Measurements from ENCODE around the gene NLE1. TPM values are rescaled to one million over a fixed set of nuclear protein-coding genes. Genes with fewer than 3 reads are reported as not detected.
"Not testable (repeated sequence)": the region's sequence is repeated elsewhere in the genome, so short reads cannot be mapped to it uniquely, and the experiment has no call there.

NLE1 gene
- total RNA-seq, 4 donors from 2014 or later, result 9.6 to 16.1 (median 13.8) TPM

DNA sequence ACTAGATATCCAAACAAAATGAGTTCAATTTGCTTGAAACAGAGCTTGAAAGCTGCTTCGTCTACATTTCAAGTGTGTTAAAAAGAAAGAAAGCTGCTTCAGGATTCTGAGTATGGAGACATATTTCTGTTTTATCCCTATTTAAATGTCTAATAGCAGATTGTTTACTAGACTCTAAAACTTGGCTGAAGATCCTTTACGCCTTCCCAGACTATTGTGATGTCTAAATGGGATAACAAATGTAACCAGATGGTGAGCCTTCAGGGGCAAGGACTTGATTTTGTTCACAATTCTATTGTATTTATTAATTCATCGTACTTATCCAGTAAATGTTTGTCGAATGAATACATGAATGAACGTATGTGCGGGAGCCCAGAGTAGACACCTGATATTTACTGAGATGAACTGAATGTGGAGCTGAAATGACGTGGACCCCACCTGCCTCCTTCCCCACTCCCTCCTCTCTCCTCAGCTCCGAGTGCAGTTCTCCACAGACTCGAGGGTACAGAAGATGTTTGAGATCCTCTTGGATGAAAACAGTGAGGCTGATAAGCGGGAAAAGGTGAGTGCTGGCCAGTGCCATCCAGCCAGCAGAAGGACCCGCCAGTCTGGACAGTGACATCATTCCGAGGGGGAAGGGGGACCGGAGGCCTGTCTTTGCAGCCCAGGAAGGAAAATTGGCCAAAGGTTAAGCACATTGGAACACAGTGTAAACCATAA is 10.5 kb upstream of the NLE1 start:
- peaks cover 0 to 2% (median 0%) of the 10 kb centered on the region in 4 donors for H3K27me3 ChIP-seq
- H3K36me3 ChIP-seq, result peaks cover 0 to 37% (median 0%) of the 10 kb centered on the region in 4 donors
- H3K9me3 ChIP-seq, result no peaks in the 10 kb centered on the region
- no peak overlapping the region for H3K27ac ChIP-seq (replicated peaks in 1 of 4)
- 59% methylated on average over 13 of the region's 13 CpGs for WGBS
- H3K4me1 ChIP-seq, result peaks cover 0 to 4% (median 0%) of the 10 kb centered on the region in 4 donors
- intact Hi-C loops (cut with DNase I), result loop anchor here (10.0 kb wide), 1 partner anchor 62 kb away; no protein-coding TSS in a partner anchor
- DNase-seq (ENCODE audit: extremely low spot score), result no peak
- H3K4me3 ChIP-seq, result no peak overlapping the region
- TF ChIP-seq POLR2A (IDR thresholded peaks at IDR 0.05; ENCODE audit: low read depth) (no peak), CTCF (IDR thresholded peaks at IDR 0.05) (no peak), EP300 (IDR thresholded peaks at IDR 0.05) (no peak), POLR2AphosphoS5 (IDR thresholded peaks at IDR 0.05) (no peak)

DNA sequence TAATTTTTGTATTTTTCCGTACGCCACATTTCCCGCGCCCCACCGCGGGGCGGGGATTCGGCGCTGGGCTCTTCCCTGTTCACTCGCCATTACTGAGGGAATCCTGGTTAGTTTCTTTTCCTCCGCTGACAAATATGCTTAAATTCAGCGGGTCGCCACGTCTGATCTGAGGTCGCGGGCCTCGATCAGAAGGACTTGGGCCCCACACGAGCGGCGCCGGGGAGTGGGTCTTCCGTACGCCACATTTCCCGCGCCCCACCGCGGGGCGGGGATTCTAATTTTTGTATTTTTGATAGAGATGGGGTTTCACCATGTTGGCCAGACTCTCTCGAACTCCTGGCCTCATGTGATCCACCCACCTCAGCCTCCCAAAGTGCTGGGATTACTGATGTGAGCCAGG is 9.0 kb upstream of the NLE1 start:
- not testable (repeated sequence) for H3K27ac ChIP-seq (replicated peaks in 1 of 4); H3K4me1 ChIP-seq; DNase-seq (ENCODE audit: extremely low spot score); H3K9me3 ChIP-seq; H3K4me3 ChIP-seq; H3K27me3 ChIP-seq
- 95% methylated on average over 29 of the region's 29 CpGs for WGBS
- peaks cover 0 to 37% (median 0%) of the 10 kb centered on the region in 4 donors for H3K36me3 ChIP-seq
- intact Hi-C loops (cut with DNase I), result loop anchor here (10.0 kb wide), 1 partner anchor 64 kb away; no protein-coding TSS in a partner anchor

DNA sequence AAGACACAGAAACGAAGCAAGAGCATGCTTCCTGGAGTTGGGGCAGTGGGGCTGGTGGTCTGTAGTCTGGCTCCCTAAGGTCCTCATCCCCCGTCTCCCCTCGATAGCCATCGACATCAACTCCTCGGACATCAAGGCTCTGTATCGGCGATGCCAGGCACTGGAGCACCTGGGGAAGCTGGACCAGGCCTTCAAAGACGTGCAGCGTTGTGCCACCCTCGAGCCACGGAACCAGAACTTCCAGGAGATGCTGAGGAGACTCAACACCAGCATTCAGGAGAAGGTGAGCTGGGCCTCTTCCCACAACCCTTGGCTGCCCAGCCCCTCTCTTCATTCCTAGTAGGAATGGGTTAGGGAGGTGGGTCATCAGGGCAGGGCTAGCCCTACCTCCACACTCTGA is 7.8 kb upstream of the NLE1 start:
- DNase-seq (ENCODE audit: extremely low spot score), result no peak
- intact Hi-C loops (cut with DNase I), result loop anchor here (10.0 kb wide), 1 partner anchor 65 kb away; no protein-coding TSS in a partner anchor
- H3K4me1 ChIP-seq, result peaks cover 0 to 4% (median 0%) of the 10 kb centered on the region in 4 donors
- peaks cover 0 to 3% (median 0%) of the 10 kb centered on the region in 4 donors for H3K27me3 ChIP-seq
- no peak overlapping the region for H3K4me3 ChIP-seq
- WGBS, result 94% methylated on average over 3 of the region's 11 CpGs
- no peaks in the 10 kb centered on the region for H3K9me3 ChIP-seq
- no peak overlapping the region for H3K27ac ChIP-seq (replicated peaks in 1 of 4)
- peaks cover 0 to 27% (median 0%) of the 10 kb centered on the region in 4 donors for H3K36me3 ChIP-seq
- TF ChIP-seq POLR2AphosphoS5 (IDR thresholded peaks at IDR 0.05) (no peak), EP300 (IDR thresholded peaks at IDR 0.05) (no peak), POLR2A (IDR thresholded peaks at IDR 0.05; ENCODE audit: low read depth) (no peak), CTCF (IDR thresholded peaks at IDR 0.05) (no peak)

- H3K27me3 ChIP-seq, result peaks cover 0 to 3% (median 0%) of the 10 kb centered on the region in 4 donors
These were observed 6.0 kb upstream of the NLE1 start for GRCh38 chr17:35148144-35148543.

More at GRCh38 chr17:35148144-35148543, 6.0 kb upstream of the NLE1 start:
- Histone ChIP-seq H3K4me3 (no peak overlapping the region), H3K9me3 (no peaks in the 10 kb centered on the region), H3K27ac (replicated peaks in 1 of 4) (no peak overlapping the region), H3K4me1 (peaks cover 0 to 4% (median 0%) of the 10 kb centered on the region in 4 donors), H3K36me3 (peaks cover 0 to 12% (median 0%) of the 10 kb centered on the region in 4 donors)
- intact Hi-C loops (cut with DNase I), result no loop called here
- WGBS, result 72% methylated on average over 8 of the region's 9 CpGs
- TF ChIP-seq EP300 (IDR thresholded peaks at IDR 0.05) (no peak), CTCF (IDR thresholded peaks at IDR 0.05) (no peak), POLR2A (IDR thresholded peaks at IDR 0.05; ENCODE audit: low read depth) (no peak), POLR2AphosphoS5 (IDR thresholded peaks at IDR 0.05) (no peak)
- DNase-seq (ENCODE audit: extremely low spot score), result no peak

Data from esophagus muscularis mucosa (tissue), 4 donors.